ENCODE data around the gene SPECC1.

The SPECC1 gene

DNA sequence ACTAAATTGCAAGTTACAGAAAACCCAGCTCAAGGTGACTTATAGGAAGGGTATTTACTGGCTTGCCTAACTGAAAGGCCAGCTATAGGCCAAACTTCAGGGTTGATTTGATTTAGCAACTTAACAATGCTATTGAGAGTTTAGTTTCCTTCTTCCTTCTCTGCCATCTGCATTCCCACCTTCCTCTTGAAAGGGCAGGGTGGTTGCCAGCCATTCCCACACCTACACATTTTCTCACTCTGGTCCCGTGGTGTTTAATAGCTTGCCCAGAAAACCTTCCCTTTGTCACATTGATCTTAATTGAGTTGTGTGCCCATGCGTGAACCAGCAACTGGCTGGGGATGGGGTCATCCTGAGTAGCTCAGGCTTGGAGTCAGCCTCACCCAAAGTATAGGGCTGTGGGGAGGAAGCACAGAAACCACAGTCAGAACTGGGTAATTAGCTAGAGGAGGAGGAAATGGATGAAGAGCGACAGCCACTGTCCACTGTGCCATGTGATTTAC lies 194.7 kb downstream of the SPECC1 start:
- no peak for DNase-seq

DNA sequence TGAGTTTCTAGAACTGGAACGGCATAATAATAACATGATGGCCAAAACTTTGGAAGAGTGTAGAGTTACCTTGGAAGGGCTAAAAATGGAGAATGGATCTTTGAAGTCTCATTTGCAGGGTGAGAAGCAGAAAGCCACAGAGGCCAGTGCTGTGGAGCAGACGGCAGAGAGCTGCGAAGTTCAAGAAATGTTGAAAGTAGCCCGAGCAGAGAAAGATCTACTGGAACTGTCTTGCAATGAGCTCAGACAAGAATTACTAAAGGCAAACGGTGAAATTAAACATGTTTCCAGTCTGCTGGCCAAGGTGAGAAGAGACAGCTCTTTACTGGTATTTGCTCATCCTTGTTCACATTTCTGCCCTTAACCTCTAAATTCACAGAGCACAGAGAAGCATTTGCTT lies 196.4 kb downstream of the SPECC1 start:
- no peak for DNase-seq
- TF ChIP-seq, protein P1, sequence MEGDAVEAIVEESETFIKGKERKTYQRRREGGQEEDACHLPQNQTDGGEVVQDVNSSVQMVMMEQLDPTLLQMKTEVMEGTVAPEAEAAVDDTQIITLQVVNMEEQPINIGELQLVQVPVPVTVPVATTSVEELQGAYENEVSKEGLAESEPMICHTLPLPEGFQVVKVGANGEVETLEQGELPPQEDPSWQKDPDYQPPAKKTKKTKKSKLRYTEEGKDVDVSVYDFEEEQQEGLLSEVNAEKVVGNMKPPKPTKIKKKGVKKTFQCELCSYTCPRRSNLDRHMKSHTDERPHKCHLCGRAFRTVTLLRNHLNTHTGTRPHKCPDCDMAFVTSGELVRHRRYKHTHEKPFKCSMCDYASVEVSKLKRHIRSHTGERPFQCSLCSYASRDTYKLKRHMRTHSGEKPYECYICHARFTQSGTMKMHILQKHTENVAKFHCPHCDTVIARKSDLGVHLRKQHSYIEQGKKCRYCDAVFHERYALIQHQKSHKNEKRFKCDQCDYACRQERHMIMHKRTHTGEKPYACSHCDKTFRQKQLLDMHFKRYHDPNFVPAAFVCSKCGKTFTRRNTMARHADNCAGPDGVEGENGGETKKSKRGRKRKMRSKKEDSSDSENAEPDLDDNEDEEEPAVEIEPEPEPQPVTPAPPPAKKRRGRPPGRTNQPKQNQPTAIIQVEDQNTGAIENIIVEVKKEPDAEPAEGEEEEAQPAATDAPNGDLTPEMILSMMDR (IDR thresholded peaks at IDR 0.05; ENCODE audit: low read depth, low read length), result no peak
- H3K4me1 ChIP-seq, result no peaks in the 10 kb centered on the region

More for the DNA sequence above, 194.7 kb downstream of the SPECC1 start:
- Histone ChIP-seq H3K27me3 (no peaks in the 10 kb centered on the region), H3K4me3 (ENCODE audit: low read depth, low read length) (no peak overlapping the region), H3K9me3 (no peaks in the 10 kb centered on the region), H3K4me1 (no peaks in the 10 kb centered on the region), H3K36me3 (no peaks in the 10 kb centered on the region)
- TF ChIP-seq, protein P1 (IDR thresholded peaks at IDR 0.05; ENCODE audit: low read depth, low read length), result no peak

DNA sequence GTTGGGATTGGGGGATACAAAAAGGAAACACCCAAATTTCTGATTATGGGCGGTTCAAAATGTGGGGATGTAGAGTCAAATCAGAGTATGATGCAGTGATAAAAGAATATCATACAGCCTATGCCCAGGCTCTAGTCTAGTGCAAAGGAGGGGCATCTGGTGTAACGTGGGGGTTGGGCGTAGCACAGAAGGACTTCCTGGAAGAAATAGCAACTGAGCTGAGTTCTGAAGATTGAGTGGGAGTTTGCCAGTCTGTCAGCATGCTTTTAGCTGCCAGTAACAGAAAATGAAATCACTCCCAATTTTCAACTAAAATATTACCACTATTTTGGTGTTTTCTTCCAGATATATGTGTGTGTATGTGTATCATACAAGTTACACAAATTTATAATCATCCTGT lies 196.9 kb downstream of the SPECC1 start:
- TF ChIP-seq, protein P1 (IDR thresholded peaks at IDR 0.05; ENCODE audit: low read depth, low read length), result no peak
- H3K36me3 ChIP-seq, result no peaks in the 10 kb centered on the region
- DNase-seq, result no peak
- H3K4me1 ChIP-seq, result no peaks in the 10 kb centered on the region
- H3K9me3 ChIP-seq, result no peaks in the 10 kb centered on the region
- no peaks in the 10 kb centered on the region for H3K27me3 ChIP-seq
- H3K4me3 ChIP-seq (ENCODE audit: low read depth, low read length), result no peak overlapping the region

More for the DNA sequence above, 196.4 kb downstream of the SPECC1 start:
- Histone ChIP-seq H3K36me3 (no peaks in the 10 kb centered on the region), H3K9me3 (no peaks in the 10 kb centered on the region), H3K4me3 (ENCODE audit: low read depth, low read length) (no peak overlapping the region), H3K27me3 (no peaks in the 10 kb centered on the region)

DNA sequence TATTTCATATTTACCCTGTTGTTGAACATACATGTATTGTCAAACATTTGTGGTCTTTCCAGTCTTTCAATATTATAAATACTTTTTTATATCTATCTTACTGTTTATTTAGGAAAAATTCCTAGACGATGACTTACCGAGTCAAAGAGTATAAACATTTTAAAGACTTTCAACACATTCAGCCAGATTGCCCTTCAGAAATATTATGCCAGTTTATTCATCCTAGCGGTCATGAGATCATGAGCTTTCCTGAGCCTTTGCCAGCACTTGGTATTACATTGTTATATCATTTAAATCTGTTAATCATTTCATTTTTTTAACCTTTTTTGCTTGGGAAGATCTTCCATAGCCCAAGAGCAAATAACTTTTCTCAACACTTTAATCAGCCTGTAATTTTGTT lies 197.4 kb downstream of the SPECC1 start:
- TF ChIP-seq, protein P1 (IDR thresholded peaks at IDR 0.05; ENCODE audit: low read depth, low read length), result no peak
- Histone ChIP-seq H3K9me3 (no peaks in the 10 kb centered on the region), H3K4me1 (no peaks in the 10 kb centered on the region), H3K36me3 (no peaks in the 10 kb centered on the region), H3K27me3 (no peaks in the 10 kb centered on the region), H3K4me3 (ENCODE audit: low read depth, low read length) (no peak overlapping the region)
- DNase-seq, result no peak

DNA sequence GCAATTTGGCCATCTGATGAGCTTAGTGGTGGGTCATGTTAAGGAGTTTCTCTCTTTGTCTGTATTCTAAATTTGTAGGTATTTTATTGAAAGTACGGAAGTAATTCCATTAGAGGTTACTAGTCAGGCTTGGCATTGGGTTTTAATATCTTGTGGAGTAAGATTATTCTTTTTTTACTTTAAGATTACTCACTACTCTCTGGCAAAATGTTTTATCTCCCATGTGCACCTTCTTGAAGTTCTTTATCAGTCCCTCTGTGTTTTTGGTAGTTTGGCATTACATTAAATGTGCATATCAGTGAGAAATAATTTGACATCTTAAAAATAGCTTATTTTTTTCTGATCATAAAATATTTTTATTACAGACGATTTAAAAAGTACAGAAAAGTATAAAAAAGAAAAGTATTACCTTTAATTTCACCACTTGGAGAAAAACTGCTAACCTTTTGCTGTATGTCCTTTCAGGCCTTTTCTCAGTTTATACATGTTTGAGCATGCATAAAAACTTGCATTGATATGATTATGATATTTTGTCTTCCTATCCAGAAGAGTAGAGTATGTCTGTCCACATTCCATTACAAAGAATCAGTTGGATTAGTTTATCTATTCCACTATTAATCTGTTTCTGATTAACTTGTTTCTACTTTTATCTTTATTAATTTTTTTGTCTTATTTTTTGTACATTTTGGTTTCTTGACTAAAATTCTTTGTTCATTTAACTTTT lies 198.3 kb downstream of the SPECC1 start:
- no peaks in the 10 kb centered on the region for H3K9me3 ChIP-seq
- no peaks in the 10 kb centered on the region for H3K36me3 ChIP-seq
- H3K4me1 ChIP-seq, result no peaks in the 10 kb centered on the region
- TF ChIP-seq, protein P1 (IDR thresholded peaks at IDR 0.05; ENCODE audit: low read depth, low read length), result no peak
- H3K27me3 ChIP-seq, result no peaks in the 10 kb centered on the region
- no peak for DNase-seq
- no peak overlapping the region for H3K4me3 ChIP-seq (ENCODE audit: low read depth, low read length)

DNA sequence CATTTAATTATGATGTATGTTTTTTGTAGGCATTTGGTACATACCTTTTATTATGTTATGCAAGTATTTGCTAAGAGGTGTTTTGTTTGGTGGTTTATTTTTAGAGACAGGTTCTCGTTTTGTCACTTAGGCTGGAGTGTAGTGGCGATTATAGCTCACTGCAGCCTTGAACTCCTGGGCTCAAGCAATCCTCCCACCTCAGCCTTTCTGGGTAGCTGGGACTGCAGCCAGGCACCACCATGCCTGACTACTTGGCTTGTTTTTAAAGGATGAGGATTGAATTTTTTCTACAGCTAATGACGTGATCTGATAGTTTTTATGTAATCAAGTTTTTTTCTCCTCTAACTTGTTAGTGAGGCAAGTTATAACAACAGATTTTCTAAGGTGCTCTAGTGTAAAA lies 199.6 kb downstream of the SPECC1 start:
- no peaks in the 10 kb centered on the region for H3K36me3 ChIP-seq
- H3K4me3 ChIP-seq (ENCODE audit: low read depth, low read length), result no peak overlapping the region
- H3K9me3 ChIP-seq, result no peaks in the 10 kb centered on the region
- TF ChIP-seq, protein P1 (IDR thresholded peaks at IDR 0.05; ENCODE audit: low read depth, low read length), result no peak
- H3K27me3 ChIP-seq, result no peaks in the 10 kb centered on the region
- H3K4me1 ChIP-seq, result no peaks in the 10 kb centered on the region
- DNase-seq, result no peak

Data from BE2C (cell line).